Measurements from ENCODE around the gene ST3GAL5.
"Not testable (repeated sequence)": the region's sequence is repeated elsewhere in the genome, so short reads cannot be mapped to it uniquely, and the experiment has no call there.

Gene ST3GAL5

DNA sequence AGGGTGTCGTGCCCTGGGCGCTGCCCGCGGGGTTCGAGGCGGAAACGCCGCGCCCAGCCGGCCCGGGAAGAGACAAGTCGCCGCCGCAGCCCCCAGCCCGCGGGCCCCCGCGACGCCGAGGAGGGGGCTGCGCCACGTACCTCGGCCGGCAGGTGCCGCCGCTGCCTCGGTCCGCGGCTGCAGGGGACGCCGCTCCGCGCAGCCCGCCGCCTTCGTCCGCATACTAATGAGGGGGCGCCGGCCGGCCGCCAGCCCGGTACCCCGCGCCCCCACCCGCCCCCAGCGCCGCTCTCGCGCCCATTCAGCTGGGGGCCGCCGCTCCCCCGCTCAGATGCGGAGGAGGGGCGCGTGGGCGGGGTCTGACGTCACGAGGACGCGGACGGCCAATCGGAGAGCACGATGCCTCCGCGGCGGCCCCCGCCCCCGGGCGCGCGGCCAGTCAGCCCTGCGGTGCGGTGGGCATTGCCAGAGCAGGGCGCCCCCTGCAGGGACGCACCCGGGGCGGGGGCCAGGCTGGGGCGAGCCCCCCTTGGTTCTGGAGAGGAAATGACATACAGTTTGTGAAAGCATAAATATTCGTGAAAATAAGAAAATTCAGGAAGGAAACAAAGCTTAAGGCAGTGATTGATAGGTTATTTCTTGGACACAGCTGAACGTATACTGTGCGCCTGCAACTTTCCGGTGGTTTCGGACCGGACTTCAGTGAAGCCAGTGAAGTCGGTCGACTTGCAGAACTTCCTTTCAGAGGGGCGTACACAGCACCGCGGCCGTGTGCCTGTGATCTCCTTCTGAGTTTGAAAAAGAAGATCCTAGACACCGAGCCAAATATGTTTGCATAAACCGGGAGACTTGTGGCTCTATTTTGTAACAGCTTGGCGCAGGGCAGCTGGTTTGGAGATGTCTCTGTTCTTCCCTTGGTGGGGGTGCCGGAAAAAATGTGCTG is at the start of gene ST3GAL5:
TSS of gene ST3GAL5 (minus strand) at position 307 of the 943 bp plus-strand sequence. CDS start at position 222, 85 bp downstream.
- peak; percentile 88 for DNase-seq (ENCODE audit: low read depth)

- DNase-seq (ENCODE audit: low read depth): no peak
Observed at GRCh38 chr2:85938456-85938855, 49.7 kb upstream of the ST3GAL5 start.

DNA sequence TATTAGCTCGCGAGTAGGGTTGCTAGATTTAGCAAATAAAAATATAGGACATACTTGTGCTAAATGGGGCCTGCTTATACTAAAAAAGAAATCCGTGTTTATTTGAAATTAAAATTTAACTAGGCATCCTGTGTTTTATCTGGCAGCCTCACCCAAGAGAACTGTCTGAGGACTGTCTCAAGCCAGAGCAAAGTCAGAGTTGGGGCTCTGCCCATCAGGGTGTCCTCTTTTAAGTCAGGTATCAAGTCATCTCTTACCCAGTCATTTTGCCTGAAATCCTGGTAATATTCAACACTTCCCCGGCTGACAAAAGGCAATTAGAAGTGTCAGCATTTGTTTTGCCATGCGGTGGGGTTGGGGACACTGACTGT is 48.3 kb upstream of the ST3GAL5 start:
- DNase-seq (ENCODE audit: low read depth): no peak

DNA sequence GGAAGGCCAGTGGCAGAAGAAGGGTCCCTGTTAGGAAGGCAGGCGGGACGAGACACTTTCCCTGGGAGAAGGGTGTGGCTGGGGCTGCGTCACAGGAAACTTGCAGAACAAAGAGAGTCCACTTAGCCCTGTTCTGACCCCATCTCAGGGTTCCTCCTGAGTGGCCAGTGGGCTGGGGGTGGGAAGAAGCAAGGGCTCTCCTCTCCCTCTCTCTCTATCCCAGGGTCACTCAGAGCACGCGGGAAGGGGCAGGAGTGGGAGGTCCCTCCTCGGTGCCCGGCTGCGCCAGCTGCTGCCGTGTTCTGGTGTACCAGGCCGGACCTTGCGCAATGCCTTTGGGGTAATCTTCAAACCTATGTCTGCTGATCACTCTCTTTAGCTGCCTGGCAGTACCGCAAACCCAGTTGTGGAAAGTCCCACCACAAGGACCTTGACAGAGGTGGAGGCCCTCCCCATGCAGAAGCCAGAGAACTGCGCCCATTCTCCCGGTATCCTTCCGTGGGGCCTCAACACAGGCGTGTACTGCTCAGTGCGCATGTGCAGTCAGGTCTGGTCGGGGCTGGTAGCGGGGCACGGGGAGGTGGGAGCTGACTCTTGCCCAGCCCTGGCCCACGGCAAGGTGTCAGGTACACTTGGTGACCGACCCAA is 47.8 kb upstream of the ST3GAL5 start:
- DNase-seq (ENCODE audit: low read depth): no peak

GRCh38 chr2:85935746-85936208 is 47.0 kb upstream of the ST3GAL5 start:
- DNase-seq (ENCODE audit: low read depth): no peak

DNA sequence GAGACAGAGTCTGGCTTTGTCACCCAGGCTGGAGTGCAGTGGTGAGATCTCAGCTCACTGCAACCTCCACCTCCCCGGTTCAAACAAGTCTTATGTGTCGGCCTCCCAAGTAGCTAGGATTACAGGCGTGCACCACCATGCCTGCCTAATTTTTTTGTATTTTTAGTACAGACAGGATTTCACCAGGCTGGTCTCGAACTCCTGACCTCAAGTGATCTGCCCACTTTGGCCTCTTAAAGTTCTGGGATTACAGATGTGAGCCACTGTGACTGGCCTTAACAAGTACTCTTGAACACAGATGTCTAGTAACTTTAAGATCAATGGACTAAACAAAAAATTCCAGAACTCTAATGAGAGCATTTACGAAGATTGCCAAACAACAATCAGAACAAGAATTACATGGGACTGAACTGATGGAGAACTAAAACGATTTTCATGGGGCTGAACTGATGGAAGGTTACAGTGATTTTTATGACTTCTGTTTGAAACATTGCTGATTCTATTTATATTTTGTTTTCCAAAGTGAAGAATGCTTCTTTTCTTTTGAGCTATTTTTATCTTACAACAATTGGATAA is 46.5 kb upstream of the ST3GAL5 start:
- no peak for DNase-seq (ENCODE audit: low read depth)

- peak; percentile 1 for DNase-seq (ENCODE audit: low read depth)
Observed at GRCh38 chr2:85933753-85934594, 45.2 kb upstream of the ST3GAL5 start.

DNA sequence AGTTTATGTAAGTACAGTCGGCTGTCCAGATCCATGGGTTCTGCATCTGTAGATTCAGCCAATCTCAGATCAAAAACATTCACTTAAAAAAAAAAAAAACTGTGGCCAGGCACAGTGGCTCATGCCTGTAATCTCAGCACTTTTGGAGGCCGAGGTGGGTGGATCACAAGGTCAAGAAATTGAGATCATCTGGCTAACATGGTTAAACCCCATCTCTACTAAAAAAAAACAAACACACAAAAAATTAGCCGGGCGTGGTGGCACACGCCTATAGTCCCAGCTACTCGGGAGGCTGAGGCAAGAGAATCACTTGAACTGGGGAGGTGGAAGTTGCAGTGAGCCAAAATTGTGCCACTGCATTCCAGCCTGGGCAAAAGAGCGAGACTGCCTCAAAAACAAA is 42.4 kb upstream of the ST3GAL5 start:
- not testable (repeated sequence) for DNase-seq (ENCODE audit: low read depth)

DNA sequence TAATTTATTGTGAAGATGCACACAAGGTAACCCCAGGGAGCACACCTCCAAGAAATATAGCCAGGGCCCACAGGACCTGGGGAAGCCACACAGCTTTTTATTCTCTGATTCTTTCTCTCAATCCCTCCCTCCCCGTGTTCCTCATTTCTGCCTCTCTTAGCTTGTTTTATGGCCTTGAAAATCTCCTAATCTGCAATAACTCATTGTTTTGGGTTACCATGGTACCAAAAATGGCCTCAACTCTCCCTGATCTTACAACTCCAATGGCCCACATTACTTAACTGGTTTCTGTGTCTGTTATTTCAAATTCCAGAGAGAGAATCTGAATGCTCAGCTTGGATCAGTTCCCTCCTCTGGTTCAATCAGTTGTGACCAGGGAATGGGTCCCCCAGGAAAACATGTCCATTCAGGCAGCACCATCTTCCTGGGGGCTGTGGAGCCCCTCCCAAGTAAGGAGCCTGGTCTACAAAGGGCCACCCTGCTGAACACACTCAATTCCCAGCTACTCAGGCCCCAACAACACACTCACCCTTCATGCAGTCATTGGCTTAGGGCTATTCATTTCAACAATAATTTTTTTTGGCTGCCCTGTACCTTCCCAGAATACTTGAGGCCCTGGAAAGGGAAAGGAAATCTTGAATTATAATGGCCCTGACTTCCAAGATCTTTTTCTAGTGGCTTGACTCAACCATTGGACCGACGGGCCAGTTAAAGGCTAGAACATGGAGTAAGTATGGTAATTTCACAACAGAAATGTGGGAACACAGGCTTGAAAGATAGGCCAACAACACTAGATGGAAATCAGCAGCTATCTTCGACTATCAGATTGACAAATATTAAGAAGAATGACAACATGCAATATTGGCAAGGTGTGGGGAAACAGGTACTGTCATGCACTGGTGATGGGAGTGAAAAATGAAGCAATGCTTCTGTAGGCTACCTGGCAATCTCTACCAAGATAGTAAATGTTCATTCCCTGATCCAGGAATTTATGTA is 41.6 kb upstream of the ST3GAL5 start:
- DNase-seq (ENCODE audit: low read depth): no peak

DNA sequence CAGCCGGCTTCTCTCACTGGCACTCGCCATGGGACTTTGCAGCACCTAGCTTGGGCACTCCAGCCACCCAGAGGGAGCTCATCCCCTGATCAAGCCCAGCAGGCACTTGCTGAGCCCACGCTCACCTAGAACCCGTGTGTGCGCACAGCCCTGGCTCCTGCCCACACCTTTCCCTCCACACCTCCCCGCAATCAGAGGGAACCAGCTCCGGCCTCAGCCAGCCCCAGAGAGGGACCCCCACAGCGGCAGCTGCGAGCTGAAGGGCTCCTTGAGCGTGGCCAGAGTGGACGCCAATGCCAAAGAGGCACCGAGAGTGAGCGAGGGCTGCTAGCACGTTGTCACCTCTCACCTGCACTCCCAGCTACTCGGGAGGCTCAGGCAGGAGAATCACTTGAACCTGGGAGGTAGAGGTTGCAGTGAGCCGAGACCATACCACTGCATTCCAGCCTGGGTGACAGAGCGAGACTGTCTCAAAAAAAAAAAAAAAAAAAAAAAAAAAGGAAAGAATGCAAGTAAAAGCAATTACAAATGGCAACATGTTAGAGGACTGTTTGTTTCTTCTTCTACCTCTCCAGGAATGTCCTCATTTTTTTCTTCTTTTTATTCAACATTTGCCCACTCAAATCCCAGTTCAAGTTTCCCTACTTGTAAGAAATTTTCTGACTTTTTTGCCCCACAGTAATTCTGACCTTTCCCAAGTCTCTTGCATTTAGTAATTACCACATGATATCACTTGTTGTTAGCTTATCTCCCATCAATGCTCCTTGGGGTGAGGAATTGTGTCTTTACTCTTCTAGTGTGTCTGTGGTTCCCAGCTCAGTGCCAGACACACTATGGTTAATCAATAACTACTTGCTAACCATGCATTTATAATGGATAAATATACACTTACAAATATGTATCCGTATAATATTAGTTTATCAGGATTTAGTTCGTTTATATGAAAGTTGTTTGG is 40.6 kb upstream of the ST3GAL5 start:
- no peak for DNase-seq (ENCODE audit: low read depth)

- DNase-seq (ENCODE audit: low read depth): no peak
Observed at GRCh38 chr2:85926931-85927661, 38.3 kb upstream of the ST3GAL5 start.

- no peak for DNase-seq (ENCODE audit: low read depth)
Observed at GRCh38 chr2:85926526-85926925, 37.7 kb upstream of the ST3GAL5 start.

- DNase-seq (ENCODE audit: low read depth): no peak
Observed at GRCh38 chr2:85925216-85925671, 36.5 kb upstream of the ST3GAL5 start.

DNA sequence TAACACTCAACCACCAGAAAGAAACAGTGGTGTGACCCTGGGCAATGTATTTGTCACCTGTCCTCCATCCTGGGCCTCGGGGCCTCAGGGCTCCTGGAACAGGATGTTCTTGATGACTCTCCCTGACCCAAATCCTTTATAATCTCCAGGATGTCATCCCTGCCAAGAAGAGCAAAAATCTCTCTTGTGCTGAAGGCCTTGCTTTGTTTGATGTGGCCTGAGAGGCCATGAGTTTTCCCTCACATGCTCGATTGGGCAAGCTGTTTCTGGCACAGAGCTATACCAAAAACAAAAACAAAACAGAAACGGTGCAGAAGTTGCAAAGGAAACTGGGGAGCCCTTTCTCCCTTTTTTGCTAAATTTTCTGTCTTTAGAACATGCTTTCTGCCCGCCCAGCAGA is 35.7 kb upstream of the ST3GAL5 start:
- no peak for DNase-seq (ENCODE audit: low read depth)

DNA sequence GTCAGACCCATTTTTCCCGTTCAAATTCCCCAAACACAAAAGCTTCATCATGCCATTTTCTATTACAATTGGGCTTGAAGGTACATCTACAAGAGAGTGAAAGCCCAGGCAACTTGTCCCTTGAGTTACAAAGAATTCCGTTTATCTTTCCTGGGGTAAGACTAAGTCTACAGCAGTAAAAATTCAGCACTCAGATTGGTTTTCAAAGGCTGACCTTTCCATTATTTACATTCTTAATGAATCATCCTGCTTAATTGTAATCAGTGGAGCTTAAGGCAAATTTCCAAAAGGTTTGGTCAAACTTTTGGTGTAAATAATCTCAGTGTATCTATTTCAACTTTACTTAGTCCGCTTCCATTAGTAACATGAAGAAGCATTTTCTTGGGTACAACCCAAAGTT is 33.4 kb upstream of the ST3GAL5 start:
- DNase-seq (ENCODE audit: low read depth): no peak

DNA sequence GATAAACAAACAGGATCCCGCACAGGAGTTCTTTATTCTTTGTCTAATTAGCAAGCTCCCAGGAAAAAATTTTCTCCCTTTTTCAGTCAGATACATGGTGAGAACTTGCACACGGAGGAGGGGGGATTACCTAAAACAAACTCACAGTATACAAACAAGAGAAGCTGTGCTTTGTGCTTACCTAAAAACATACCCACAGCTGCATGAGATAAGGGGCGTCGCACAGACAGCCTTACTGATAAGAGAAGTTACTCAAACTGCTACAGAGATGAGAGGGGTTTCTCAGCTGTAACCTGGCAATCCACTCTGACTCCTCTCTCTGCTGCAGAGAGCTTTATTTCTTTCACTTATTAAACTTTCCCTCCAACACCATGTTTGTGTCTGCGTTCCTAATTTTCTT is 32.9 kb upstream of the ST3GAL5 start:
- no peak for DNase-seq (ENCODE audit: low read depth)

GRCh38 chr2:85920810-85921545 is 32.2 kb upstream of the ST3GAL5 start:
- no peak for DNase-seq (ENCODE audit: low read depth)

Data from activated T-cell treated with anti-CD3 and anti-CD28 coated beads for 48 hours (primary cell).